OCI-LY7 (cell line): ENCODE measurements around the gene PFKP.

Experiments
- CTCF ChIP-seq: fragments of 200-600 bp; sonication (generic); conservative IDR thresholded peaks from 2 replicates; pipeline ENCODE4 v1.5.1; 2014; ENCODE audit warnings: mild to moderate bottlenecking, antibody characterized with exemption, low read length, moderate library complexity, mixed read lengths
- EZH2phosphoT487 ChIP-seq: fragments of 200-600 bp; sonication (generic); IDR thresholded peaks from 2 replicates; pipeline ENCODE4 v1.6.1; 2018; ENCODE audit warnings: low read depth, borderline replicate concordance, mild to moderate bottlenecking, mixed run types, antibody characterized with exemption, low read length, moderate library complexity, mixed read lengths

GRCh38 chr10:3117486-3117885 lies 50.1 kb downstream of the PFKP start:
- no peak for TF ChIP-seq CTCF
- no peak for TF ChIP-seq EZH2phosphoT487
